Activated naive CD4-positive, alpha-beta T cell treated with anti-CD3 and anti-CD28 coated beads, Interleukin-2, amount 10 ng/mL, durations not matched to agents 7 days and 5 days (primary cell): ENCODE measurements around the gene NUTM2E.
"Not testable (repeated sequence)": the region's sequence is repeated elsewhere in the genome, so short reads cannot be mapped to it uniquely, and the experiment has no call there.

ENCODE experiments used
- CTCF ChIA-PET: fragments of 350-600 bp; sonication (Branson Sonifier 250); formaldehyde crosslinking; loops from one replicate; lab custom pipeline; 2021; ENCODE audit warnings: antibody characterized with exemption; lab: Charles Lee
- DNase-seq: peaks from one replicate; pipeline ENCODE4 v3.0.0-alpha.2; 2020
- H3K27ac Mint-ChIP-seq: one replicate; pipeline ENCODE4 v1.8.0; 2021; ENCODE audit warnings: mild to moderate bottlenecking, moderate library complexity, mixed read lengths
- H3K27me3 Mint-ChIP-seq: one replicate; pipeline ENCODE4 v1.8.0; 2021; ENCODE audit warnings: mild to moderate bottlenecking, mixed read lengths
- H3K36me3 Mint-ChIP-seq: one replicate; pipeline ENCODE4 v1.8.0; 2021; ENCODE audit warnings: mixed read lengths
- H3K4me1 Mint-ChIP-seq: one replicate; pipeline ENCODE4 v1.8.0; 2021; ENCODE audit warnings: mixed read lengths
- H3K4me3 Mint-ChIP-seq: one replicate; pipeline ENCODE4 v1.8.0; 2021; ENCODE audit warnings: mild to moderate bottlenecking, moderate library complexity, mixed read lengths
- H3K9me3 Mint-ChIP-seq: one replicate; pipeline ENCODE4 v1.8.0; 2021; ENCODE audit warnings: mixed read lengths

Gene NUTM2E

DNA sequence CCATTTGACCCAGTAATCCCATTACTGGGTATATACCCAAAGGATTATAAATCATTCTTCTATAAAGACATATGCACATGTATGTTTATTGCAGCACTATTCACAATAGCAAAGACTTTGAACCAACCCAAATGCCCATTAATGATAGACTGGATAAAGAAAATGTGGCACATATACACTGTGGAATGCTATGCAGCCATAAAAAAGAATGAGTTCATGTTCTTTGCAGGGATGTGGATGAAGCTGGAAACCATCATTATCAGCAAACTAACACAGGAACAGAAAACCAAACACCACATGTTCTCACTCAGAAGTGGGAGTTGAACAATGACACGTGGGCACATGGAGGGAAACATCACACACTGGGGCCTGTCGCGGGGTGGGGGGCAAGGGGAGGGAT is 7.3 kb downstream of the NUTM2E start:
- H3K4me3 Mint-ChIP-seq, H3K9me3 Mint-ChIP-seq, CTCF ChIA-PET, H3K36me3 Mint-ChIP-seq, H3K27ac Mint-ChIP-seq, DNase-seq, H3K4me1 Mint-ChIP-seq, H3K27me3 Mint-ChIP-seq: not testable (repeated sequence)

DNA sequence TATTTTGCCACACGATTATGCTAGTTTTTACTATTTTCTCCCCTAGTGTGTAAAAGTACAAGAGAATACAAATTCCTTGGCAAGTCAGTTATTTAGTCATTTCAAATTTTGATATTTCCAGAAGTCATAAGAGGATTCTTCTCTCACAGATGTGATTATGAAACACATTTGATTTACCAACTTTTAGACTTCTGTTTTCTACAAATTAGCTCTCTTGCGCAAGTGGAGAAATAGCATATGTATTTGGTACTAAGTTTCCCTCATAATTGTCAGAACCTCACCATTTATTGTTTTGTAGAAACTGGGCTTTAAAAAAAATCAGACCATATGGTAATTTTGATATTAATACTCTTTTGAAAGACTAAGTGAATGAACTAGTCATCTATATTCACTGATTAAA is 9.4 kb downstream of the NUTM2E start:
- H3K27me3 Mint-ChIP-seq, DNase-seq, H3K4me3 Mint-ChIP-seq, CTCF ChIA-PET, H3K9me3 Mint-ChIP-seq, H3K27ac Mint-ChIP-seq, H3K4me1 Mint-ChIP-seq, H3K36me3 Mint-ChIP-seq: not testable (repeated sequence)

DNA sequence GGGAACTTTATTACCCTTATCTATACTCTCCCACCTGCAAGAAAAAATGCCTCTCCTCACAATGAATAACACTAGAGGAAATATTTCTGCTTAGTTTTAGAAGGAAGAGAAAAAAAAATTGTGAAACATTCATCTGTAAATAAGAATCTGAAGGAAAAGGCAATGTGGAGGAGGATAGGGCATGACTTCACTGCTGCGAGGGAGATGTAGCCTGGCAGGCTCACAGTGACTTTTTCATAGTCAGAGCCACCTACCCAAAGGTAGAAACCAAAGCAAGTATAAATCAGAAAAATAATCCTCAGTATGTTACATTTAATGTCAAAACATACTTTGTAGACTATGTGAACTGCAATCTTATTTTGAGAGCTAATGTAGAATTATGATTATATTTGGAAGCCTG is 10.4 kb downstream of the NUTM2E start:
- H3K4me3 Mint-ChIP-seq, H3K9me3 Mint-ChIP-seq, H3K27me3 Mint-ChIP-seq, H3K36me3 Mint-ChIP-seq, DNase-seq, CTCF ChIA-PET, H3K4me1 Mint-ChIP-seq, H3K27ac Mint-ChIP-seq: not testable (repeated sequence)

DNA sequence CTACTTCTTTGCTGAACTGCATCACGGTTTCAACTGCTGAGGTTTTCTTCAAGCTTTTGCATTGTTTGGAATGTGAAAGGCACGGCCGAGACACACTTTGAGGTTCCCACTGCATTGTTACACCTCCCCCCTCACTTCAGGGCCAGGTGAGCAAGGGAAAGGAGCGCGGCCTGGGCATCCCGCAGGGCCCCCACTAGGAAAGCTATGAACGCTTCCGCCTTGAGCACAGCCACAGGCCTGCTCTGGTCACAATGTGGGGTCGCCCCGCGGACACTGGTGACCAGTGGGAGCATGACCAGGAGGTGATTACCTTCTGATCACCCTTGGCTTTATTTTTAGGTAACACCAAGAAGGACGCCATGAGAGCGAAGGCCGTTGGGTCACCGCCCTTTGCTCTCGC is 11.9 kb downstream of the NUTM2E start:
- H3K27me3 Mint-ChIP-seq, CTCF ChIA-PET, H3K9me3 Mint-ChIP-seq, H3K4me1 Mint-ChIP-seq, H3K27ac Mint-ChIP-seq, H3K4me3 Mint-ChIP-seq, H3K36me3 Mint-ChIP-seq, DNase-seq: not testable (repeated sequence)

DNA sequence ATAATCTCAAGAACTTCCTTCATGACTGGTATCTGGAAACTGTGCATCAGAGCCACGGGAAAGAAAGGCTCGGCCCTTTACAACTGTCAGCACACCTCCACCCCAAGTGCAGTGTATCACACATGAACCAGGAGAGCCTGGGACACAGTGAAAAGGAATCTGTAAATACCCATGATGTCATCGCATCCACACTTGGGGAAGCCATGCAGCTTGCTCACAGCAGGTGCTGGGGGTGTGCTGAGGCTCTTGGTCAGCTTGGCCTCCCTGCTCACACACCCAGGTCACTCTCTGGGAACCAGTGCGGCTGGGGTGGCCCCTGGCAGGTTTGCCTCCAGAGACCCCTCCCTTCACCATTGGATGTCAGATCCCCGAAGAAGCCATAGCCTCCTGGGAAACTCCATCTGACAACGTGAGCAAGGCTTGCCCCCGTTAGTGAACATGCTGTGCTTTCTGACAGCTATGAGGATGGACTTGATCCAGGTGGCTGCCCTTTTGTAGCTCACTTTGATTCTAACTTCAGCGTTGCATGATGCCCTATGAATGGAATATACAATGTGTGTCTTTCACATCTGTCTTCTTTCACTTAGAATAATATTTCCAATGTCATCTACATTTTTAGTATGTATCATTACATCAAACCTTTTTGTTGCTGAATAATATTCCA is 26.8 kb downstream of the NUTM2E start:
- H3K27ac Mint-ChIP-seq, CTCF ChIA-PET, DNase-seq, H3K36me3 Mint-ChIP-seq, H3K27me3 Mint-ChIP-seq, H3K9me3 Mint-ChIP-seq, H3K4me1 Mint-ChIP-seq, H3K4me3 Mint-ChIP-seq: not testable (repeated sequence)

DNA sequence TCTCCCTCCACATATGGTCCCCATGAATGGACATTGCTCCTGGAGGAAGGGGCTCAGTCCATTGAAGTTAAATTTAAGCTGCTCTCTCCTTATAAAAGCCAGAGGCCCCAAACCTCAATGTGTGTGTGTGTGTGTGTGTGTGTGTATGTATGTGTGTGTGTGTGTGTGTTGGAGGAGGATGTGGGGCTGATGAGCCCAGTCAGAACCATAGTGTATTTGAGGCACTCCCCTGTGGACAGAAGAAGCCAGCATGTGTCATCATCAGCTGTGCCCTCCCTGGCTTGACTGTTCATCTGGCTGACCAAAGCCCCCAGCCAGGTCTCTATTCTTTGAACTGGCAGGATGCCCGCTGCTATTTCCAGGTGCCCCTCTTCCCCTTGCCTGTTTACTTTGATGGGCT is 35.7 kb downstream of the NUTM2E start:
- CTCF ChIA-PET, H3K36me3 Mint-ChIP-seq, H3K4me1 Mint-ChIP-seq, H3K4me3 Mint-ChIP-seq, H3K27ac Mint-ChIP-seq, H3K27me3 Mint-ChIP-seq, H3K9me3 Mint-ChIP-seq, DNase-seq: not testable (repeated sequence)

DNA sequence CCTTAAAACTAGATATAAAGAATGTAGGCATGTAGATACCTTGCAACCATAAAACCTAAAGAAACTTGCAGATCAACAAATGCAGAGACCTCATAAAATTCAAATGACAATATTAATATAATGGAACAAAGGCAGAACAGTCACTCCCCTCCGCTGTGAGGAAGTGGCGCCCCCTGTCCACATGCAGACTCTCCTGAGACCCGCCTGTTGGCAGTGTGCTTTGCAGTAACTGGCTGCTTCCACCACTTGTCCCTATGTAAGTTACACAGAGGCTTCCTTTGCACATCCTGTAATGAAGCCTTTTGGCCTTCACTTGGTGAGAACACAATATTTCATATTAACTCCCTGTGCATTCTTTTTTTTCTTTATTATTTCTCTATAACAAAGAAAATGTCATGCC is 36.3 kb downstream of the NUTM2E start:
- not testable (repeated sequence) for H3K27me3 Mint-ChIP-seq, H3K4me1 Mint-ChIP-seq

DNA sequence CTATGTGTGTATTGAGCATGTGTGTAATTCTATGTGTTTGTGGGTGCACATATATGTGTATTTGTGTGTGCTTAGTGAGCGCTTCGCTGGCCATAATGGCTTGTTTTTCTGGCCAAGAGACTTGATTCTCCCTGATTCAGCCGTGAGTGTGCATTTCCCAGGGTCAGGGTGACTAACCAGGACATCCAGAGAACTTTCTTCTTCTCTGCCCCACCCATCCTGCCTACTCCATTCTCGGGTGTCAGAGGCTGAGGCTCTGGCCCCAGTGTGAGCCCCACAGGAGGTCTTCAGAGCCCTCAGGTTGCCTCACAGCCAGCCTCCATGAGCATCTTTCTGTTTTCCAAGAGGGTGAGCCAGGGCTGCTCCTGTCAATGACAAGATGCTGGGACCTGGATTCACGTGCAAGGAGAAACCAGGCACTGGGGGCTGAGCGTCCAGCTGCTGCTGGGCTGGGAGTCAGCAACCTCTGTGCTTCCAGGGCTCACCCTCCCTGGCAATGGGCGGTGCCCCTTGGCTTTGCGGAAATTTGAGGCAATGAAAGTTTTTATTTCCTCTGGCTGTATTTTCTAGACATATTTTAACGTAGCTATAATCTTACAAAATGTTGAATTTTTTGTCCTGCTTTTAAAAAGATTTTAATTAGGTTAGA is 40.5 kb downstream of the NUTM2E start:
- H3K4me1 Mint-ChIP-seq, H3K4me3 Mint-ChIP-seq, H3K9me3 Mint-ChIP-seq, H3K27ac Mint-ChIP-seq, H3K27me3 Mint-ChIP-seq, H3K36me3 Mint-ChIP-seq, DNase-seq, CTCF ChIA-PET: not testable (repeated sequence)

More for the DNA sequence above, 36.3 kb downstream of the NUTM2E start:
- DNase-seq, H3K9me3 Mint-ChIP-seq, H3K4me3 Mint-ChIP-seq, H3K36me3 Mint-ChIP-seq, CTCF ChIA-PET, H3K27ac Mint-ChIP-seq: not testable (repeated sequence)

DNA sequence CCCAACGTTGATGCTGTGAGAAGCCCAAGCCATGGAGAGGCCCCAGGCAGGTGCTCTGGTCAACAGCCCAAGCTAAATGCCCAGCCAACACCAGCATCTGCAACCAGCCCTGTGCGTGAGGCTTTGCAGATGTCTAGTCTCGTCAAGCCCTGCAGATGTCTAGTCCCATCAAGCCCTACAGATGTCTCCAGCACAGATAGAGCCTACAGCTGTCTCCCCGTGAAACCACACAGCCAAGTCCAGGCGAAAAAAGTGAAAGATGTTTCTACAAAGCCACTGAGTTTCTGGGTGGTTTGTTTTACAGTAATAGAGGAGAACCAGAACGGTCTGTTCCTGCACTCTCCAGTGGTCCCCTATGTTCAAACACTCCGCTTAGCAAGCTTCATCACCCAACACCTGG is 41.5 kb downstream of the NUTM2E start:
- H3K27ac Mint-ChIP-seq, H3K4me3 Mint-ChIP-seq, H3K9me3 Mint-ChIP-seq, CTCF ChIA-PET, H3K36me3 Mint-ChIP-seq, H3K27me3 Mint-ChIP-seq, DNase-seq, H3K4me1 Mint-ChIP-seq: not testable (repeated sequence)

DNA sequence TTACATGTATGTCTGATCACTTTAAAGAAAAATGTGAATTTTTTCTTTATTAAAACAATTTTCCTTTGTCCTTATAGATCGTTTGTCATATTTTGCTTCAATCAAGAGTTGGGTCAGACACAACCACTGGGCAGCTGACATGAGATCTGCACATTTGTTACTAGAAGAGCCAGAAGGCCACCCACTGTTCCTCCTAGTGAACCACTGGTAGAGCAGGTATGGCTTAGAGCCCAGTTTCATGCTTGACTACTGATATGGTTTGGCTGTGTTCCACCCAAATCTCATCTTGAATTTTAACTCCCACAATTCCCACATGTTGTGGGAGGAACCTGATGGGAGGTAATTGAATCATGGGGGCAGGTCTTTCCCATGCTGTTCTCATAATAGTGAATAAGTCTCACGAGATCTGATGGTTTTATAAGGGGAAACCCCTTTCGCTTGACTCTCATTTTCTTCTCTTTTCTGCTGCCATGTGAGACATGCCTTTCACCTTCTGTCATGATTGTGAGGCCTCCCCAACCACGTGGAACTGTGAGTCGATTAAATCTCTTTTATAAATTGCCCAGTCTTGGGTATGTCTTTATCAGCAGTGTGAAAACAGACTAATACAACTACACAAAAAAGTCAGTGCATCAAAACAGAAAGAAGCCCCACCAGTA is 43.0 kb downstream of the NUTM2E start:
- DNase-seq, CTCF ChIA-PET, H3K27ac Mint-ChIP-seq, H3K27me3 Mint-ChIP-seq, H3K4me1 Mint-ChIP-seq, H3K9me3 Mint-ChIP-seq, H3K36me3 Mint-ChIP-seq, H3K4me3 Mint-ChIP-seq: not testable (repeated sequence)

DNA sequence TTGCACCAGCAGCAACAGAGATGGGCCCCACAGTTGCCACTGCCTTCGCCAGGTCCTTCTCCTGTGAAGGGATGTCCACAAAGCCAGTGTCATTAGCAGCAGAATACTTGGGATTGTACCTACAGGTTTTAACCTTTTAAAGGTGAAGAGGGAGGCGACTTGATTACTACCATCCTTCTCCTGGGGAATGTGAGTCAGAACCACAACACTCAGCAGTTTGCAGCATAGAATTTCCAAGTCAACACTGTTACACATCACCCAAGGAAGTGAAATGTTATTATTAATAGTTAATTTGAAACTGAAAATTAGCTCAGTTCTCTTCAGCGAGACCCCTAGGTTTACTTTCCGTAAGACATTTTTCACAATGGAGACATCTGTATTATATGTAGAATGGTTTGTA is 45.2 kb downstream of the NUTM2E start:
- DNase-seq, H3K9me3 Mint-ChIP-seq, H3K4me3 Mint-ChIP-seq, H3K27ac Mint-ChIP-seq, CTCF ChIA-PET, H3K27me3 Mint-ChIP-seq, H3K36me3 Mint-ChIP-seq, H3K4me1 Mint-ChIP-seq: not testable (repeated sequence)
